ENCODE data around the gene CNTNAP2.

The CNTNAP2 gene

DNA sequence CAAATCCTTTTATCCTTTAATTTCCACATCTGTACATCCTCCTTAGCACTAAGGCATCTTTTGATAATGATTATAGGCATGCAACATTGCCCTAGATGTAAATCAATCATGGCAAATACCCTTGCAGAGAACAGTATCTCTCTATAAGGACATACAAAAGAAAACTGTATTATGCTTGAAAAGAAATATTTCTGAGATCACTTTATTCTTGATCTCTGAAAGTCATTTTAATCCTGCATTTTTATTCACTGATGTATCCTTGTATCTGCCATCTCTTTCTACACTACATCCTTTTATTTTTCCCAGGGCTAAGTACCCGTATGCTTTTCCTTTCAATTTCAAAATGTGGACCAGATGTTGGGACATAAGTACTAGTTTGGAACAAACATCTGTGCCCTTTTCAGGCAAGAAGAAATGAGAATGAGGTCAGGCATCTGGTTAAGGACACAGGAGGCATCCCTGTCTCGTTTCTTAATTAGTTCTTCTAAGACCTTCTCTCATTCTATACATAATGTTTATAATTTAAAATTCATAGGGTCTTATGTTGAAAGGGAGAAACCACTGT lies 338.6 kb downstream of the CNTNAP2 start:
- DNase-seq: no peak

GRCh38 chr7:146479040-146479439 lies 362.4 kb downstream of the CNTNAP2 start:
- DNase-seq: no peak

DNA sequence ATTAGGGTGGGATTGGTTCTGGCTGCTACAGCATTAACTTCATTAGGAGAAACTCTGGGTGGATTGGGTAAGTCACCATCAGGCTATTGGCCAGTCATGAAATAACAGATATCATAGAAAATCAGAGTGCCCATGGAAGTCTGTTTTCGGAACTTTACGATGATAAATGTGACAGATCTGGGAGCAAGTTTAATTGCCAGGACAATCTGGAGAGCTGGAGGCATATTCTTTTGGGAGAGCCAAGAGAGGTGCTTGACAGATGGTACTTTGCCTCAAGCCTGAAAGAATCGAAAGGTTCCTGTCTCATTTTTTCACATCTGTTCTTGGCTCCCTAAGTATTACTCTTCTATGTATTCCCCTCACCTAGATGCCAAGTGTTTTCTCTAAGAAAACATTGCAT lies 369.9 kb downstream of the CNTNAP2 start:
- no peak for DNase-seq

- no peak for DNase-seq
These were observed 375.4 kb downstream of the CNTNAP2 start for GRCh38 chr7:146492017-146492416.

- DNase-seq: no peak
These were observed 378.5 kb downstream of the CNTNAP2 start for GRCh38 chr7:146494952-146495596.

DNA sequence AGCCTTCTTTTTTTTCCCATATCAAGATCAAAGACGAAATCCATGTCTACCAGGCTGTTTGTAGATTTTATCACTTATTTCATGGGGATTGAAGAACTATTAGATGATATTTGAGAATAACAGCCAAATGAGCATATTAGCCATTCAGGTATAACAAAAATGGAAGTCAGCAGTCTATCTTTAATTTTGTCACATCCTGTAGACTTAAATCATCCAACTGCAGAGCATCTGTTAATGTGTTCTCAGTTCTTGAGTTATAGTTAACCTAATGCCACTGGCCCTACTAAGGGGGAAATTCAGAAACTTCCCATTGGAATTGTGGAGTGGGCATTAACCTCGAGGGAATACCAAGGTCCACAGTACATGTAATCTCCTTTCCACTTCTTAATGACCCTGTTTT lies 380.1 kb downstream of the CNTNAP2 start:
- no peak for DNase-seq

- no peak for DNase-seq
These were observed 383.4 kb downstream of the CNTNAP2 start for GRCh38 chr7:146499970-146500369.

DNA sequence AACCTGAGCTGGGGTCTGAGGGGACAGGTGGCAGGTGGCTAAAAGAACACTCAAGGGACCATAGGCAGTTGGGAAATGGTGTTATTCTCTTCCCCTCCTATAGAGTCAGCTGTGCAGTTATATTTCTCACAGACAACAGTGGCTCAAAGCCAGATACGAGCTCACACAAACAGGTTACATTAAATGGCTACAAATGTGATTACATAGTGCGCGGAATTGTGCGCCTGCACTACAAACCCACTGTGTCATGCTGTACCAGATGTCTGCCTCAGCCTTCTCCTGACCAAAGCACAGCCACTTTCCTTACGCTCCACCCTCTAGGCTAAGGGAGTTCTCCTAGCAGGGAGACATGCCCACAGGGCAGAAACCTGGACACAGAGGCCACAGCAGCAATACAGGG lies 387.2 kb downstream of the CNTNAP2 start:
- DNase-seq: no peak

DNA sequence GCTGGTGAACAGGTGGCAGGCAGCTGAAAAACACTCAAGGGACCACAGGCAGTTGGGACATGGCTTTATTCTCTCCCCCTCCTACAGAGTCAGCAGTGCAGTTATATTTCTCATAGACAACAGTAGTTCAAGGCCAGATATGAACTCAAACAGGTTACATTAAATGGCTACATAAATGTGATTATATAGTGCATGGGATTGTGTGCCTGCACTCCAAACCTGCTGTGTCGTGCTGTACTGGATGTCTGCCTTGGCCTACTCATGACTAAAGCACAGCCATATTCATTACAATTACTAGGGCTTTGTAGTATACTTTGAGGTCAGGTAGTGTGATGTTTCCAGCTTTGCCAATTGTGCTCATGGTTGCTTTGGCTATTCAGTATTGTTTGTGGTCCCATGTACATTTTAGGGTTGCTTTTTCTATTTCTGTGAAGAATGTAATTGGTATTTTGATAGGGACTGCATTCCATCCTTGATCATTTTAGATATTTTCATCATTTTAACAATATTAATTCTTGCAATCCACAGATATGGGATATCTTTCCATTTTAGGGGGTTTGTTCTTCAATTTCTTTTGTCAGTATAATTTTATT lies 393.6 kb downstream of the CNTNAP2 start:
- DNase-seq: no peak

DNA sequence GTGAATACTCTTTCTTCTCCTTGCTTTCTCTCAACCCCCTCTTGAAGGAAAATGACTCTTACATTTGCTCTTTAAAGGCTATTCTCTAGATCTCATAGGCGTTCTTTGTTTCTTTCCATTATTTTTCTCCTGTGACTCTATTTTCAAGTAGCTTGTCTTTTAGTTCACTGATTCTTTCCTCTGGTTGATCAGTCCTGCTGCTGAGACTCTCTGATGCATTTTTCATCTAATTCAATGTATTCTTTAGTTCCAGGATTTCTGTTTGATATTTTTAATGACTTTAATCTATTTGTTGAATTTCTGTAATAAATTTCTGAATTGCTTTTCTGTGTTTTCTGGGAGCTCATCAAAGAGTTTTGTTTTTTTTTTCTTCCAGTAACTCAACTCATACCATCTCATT lies 397.7 kb downstream of the CNTNAP2 start:
- no peak for DNase-seq

GRCh38 chr7:146528581-146528980 lies 412.0 kb downstream of the CNTNAP2 start:
- no peak for DNase-seq

DNA sequence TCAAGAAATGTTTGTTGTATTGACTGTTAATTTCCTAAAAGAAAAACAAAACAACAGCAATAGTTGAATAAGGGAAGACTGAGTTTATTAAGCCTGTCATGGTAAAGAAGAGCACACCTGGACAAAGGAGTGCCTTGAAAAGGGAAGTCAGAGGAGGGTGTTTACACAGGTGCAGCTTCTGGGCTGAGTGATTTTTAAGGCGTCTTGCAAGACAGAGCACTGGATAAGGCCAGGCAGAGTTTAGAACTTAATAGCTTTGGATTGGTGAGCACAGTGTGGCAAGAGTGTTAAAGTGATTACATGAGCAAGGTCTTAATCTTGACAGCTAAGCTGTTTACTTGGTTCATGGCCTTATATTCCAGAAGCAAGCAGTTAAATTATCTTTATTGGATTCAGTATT lies 423.2 kb downstream of the CNTNAP2 start:
- no peak for DNase-seq

DNA sequence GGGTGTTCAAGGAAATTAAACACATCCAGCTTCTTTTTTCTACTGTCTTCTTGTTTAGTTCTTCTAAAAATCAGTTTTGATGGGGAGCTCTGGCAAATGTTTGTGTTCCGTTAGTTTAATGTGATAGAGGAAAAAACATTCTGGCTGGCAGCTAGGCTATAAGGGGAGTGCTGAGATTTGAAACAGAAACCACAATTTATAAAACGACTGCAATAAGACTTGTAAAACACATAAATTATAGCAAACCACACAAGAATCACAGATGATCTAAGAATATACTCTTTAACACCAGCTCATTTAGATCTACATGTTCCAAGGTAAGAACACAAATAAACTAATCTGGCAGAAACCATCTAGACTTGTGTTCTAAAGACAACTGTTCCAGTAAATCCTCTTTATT lies 425.5 kb downstream of the CNTNAP2 start:
- DNase-seq: no peak

DNA sequence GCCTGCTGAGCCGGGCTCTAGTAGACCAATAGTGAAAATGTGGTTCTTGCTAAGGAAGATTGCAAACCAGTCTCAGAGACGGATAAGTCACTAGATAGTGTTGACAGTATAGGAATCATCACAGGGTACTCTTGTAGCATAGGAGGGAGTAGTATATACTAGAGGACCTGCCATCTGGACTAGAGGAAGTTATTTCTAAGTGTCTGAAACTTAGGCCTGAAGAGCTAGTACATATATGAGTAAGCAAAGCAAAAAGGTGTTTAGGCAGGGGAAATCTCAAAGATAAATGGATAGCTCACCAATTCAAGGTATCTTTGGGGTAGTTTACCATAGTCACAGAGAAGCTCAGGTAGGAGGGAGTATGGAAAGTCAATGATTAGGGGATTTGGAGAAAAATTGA lies 428.1 kb downstream of the CNTNAP2 start:
- no peak for DNase-seq

- no peak for DNase-seq
These were observed 432.2 kb downstream of the CNTNAP2 start for GRCh38 chr7:146548816-146549215.

- no peak for DNase-seq
These were observed 438.0 kb downstream of the CNTNAP2 start for GRCh38 chr7:146554556-146554955.

DNA sequence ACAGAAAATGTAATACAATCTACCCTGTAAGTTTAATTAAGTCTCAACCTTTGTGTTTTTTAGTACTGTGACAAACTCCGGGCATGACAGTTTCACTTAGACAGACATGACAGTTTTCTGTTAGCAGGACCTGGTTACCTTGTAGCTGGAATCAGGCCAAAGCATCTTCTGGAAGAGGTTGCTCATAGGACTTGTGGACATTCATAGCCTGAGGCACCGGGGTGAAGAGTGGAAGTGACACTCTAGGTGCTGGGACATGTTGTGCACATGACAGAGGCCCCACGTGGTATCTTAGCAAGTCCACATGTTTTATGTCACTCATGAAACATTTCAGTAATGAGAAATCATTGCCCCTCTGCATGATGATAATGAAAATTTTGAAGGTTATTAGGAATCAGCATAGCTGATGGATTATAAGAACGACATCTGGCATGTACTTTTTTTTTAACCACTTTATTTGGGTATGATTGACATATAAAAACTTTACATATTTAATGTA lies 441.4 kb downstream of the CNTNAP2 start:
- no peak for DNase-seq

DNA sequence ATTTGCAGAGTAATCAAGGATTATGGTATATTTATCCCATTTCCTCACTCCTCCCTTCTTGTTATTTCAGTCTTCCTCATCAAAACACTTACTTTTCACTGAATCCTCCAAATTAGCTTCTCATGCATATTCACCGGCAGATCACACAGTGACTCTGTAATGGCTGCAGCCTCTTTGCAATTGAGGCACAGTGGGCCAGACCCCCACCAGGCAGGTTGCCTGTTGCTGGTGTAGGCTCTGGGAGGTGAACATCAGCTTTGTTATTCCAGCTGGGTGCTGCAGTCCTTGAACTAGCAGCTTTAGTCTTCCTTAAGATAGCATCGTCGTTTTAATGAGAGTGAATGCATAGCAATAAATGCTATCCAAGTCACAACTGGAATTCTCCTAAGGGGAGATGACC lies 449.3 kb downstream of the CNTNAP2 start:
- no peak for DNase-seq

DNA sequence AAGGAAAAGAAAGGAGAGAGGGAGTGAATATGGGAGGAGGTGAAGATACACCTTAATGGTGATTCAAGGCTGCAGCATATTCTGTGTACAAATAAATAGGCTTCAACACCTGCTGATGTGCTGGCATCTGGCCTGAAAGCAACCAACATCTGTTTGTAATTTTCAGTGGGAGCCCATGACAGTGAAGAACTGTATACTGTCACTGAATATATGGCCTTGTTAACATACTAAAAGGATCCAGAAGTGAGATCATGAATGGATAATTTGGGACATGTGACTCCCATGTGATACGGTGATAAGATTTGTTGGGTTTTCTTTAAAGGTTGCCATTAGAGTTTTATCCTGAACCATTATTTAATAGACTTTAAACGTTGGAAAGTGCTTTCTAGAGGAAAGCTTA lies 459.3 kb downstream of the CNTNAP2 start:
- no peak for DNase-seq

DNA sequence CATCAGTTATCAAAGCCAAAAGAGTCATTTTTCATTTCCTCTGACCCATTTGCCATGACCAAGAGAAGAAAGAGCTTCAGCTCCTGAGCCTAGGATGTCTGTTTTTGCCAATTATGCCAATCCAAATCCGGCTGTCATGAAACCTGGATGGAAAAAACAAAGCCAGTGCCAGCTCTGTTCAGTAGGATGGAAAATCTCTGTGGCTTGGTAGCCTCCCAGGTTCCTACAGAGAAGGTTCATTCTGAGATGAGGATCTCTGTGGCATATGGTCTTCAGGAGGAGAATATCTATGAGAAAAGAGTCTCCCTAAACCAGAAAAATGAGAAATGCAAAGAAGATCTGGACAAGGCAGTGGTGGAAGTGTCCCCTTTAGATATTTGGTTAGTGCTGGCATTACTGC lies 475.4 kb downstream of the CNTNAP2 start:
- no peak for DNase-seq

- no peak for DNase-seq
These were observed 490.0 kb downstream of the CNTNAP2 start for GRCh38 chr7:146606628-146607027.

DNA sequence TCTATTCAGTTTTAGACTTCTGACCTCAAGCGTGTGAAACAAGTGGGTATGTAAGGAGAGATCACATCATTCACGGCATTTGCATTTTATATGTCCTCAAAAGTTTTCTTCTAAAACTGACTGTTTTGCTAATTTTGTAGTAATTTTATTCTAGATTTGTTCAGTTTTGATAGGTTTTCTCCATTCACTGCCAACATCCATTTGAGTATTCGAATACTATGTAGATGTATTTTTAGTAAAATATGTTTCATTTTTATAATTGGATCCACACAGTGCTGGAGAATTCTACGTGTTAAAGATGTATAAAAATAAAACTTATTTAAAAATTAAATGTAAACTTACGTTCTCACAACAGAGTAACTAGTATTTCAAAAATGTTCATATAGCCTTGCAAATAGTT lies 503.0 kb downstream of the CNTNAP2 start:
- DNase-seq: no peak

DNA sequence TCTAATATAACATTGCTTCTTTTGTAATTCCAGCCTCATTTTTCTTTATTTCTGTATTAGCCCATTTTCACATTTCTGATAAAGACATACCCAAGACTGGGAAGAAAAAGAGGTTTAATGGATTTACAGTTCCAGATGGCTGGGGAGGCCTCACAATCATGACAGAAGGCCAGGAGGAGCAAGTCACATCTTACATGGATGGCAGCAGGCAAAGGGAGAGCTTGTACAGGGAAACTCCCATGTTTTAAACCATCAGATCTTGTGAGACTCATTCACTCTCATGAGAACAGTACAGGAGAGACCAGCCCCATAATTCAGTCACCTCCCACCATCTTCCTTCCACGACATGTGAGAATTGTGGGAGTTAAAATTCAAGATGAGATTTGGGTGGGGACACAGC lies 510.3 kb downstream of the CNTNAP2 start:
- DNase-seq: no peak

DNA sequence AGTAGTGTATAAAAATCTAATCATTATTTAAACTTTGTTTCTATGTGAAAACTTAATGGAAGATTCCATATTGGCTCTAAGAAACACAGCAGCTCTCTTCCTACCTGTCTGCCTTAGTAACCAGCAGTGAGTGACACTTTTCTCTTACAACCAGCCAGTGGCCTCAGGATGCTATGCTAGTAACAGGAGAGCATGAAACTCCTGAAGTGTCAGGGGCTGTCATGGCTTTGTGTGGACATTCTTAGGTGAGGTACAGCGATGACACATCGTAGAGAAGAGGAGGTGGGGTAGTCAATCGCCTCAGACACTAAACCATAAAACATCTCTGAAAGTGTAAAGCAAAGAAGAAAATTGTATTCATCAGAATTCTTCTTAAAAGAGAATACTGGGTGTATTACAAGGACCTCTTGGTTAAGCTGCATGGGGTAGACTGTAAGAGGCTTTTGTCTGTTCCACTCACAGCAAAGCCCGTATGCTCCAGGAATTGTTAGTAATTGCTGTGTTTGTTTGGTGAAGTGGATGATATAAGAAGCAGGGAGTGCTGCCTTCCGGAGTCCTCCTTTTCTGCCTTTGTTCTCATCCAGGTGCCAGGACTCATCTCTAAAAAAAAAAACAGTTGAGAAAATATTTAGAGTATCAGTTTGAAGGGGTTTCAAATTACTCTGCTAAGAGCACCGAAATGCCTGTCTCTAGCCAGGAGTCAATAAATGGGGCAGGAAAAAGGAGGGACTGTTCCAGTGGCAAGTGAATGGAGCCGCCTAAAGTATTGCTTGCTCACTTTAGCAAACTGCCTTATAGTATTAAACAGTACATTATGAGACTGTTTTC lies 518.8 kb downstream of the CNTNAP2 start:
- no peak for DNase-seq
